ENCODE results near the gene ZC3H7B.

DNA sequence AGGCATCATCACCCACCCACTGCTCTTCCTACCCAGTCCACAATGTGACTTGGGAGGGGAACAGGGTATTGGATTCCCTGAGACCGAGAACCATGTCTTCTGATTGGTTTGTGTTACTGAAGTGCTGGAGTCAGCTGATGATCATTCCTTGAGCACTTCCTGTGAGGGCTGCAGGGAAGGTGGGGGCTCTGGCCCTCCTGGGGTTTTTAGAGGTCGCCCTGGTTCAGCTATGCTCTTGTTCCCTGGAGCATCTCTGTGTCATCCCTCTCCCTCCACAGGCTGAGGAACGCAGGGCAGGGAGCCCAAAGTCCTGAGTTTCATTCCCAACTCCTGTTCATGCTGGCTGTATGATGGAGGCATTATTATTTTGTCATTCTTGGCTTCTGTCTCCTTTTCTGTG, 6.7 kb downstream of the ZC3H7B start:
- TF ChIP-seq POLR2AphosphoS5 (IDR thresholded peaks at IDR 0.05; ENCODE audit: low read depth, low read length) (no peak), TAF1 (IDR thresholded peaks at IDR 0.05; ENCODE audit: borderline replicate concordance, insufficient read depth, low read length) (no peak), SIN3A (IDR thresholded peaks at IDR 0.05; ENCODE audit: borderline replicate concordance, insufficient read depth, low read length) (no peak), FOXP2 (optimal IDR thresholded peaks at IDR 0.05; ENCODE audit: borderline replicate concordance, extremely low read depth, extremely low read length, insufficient read depth) (no peak)
- TF ChIP-seq, protein P1, sequence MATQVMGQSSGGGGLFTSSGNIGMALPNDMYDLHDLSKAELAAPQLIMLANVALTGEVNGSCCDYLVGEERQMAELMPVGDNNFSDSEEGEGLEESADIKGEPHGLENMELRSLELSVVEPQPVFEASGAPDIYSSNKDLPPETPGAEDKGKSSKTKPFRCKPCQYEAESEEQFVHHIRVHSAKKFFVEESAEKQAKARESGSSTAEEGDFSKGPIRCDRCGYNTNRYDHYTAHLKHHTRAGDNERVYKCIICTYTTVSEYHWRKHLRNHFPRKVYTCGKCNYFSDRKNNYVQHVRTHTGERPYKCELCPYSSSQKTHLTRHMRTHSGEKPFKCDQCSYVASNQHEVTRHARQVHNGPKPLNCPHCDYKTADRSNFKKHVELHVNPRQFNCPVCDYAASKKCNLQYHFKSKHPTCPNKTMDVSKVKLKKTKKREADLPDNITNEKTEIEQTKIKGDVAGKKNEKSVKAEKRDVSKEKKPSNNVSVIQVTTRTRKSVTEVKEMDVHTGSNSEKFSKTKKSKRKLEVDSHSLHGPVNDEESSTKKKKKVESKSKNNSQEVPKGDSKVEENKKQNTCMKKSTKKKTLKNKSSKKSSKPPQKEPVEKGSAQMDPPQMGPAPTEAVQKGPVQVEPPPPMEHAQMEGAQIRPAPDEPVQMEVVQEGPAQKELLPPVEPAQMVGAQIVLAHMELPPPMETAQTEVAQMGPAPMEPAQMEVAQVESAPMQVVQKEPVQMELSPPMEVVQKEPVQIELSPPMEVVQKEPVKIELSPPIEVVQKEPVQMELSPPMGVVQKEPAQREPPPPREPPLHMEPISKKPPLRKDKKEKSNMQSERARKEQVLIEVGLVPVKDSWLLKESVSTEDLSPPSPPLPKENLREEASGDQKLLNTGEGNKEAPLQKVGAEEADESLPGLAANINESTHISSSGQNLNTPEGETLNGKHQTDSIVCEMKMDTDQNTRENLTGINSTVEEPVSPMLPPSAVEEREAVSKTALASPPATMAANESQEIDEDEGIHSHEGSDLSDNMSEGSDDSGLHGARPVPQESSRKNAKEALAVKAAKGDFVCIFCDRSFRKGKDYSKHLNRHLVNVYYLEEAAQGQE (IDR thresholded peaks at IDR 0.05; ENCODE audit: insufficient read depth in 1 of 2, low read depth in 2 of 2, low read length in 2 of 2), result no peak

Data from PFSK-1 (cell line).